Astrocyte of the cerebellum (primary cell): Measurements from ENCODE around the gene TBC1D22A.

Source experiments
- DNase-seq: peaks from one replicate; pipeline ENCODE4 v3.0.0-alpha.2; 2011; ENCODE audit warnings: low read depth
- H3K4me3 ChIP-seq: 2 replicates; pipeline ENCODE4 v1.5.1; 2011; ENCODE audit warnings: mild to moderate bottlenecking, low read depth, low read length, moderate library complexity
- CTCF ChIP-seq: IDR thresholded peaks from 2 replicates; pipeline ENCODE4 v1.5.1; 2012; ENCODE audit warnings: low read length, low read depth, moderate library complexity, mild to moderate bottlenecking; ENCODE audit errors: missing control alignments
- in situ Hi-C: cut with HindIII; loops from 2 replicates; pipeline ENCODE4 v1.10.0; 2017; ENCODE audit warnings: low sequenced_read_pairs

Gene TBC1D22A

GRCh38 chr22:47100019-47100418 lies 337.6 kb downstream of the TBC1D22A start:
- H3K4me3 ChIP-seq = no peak overlapping the region
- TF ChIP-seq CTCF = no peak
- DNase-seq = no peak
- in situ Hi-C loops = no loop called here

GRCh38 chr22:47100646-47101200 lies 338.3 kb downstream of the TBC1D22A start:
- H3K4me3 ChIP-seq = no peak overlapping the region
- no peak for TF ChIP-seq CTCF
- in situ Hi-C loops = no loop called here
- no peak for DNase-seq

GRCh38 chr22:47101321-47101885 lies 339.0 kb downstream of the TBC1D22A start:
- H3K4me3 ChIP-seq = no peak overlapping the region
- in situ Hi-C loops = no loop called here
- TF ChIP-seq CTCF = no peak
- no peak for DNase-seq

GRCh38 chr22:47102081-47102480 lies 339.6 kb downstream of the TBC1D22A start:
- in situ Hi-C loops = no loop called here
- no peak for DNase-seq
- H3K4me3 ChIP-seq = no peak overlapping the region
- TF ChIP-seq CTCF = no peak

GRCh38 chr22:47102648-47103047 lies 340.2 kb downstream of the TBC1D22A start:
- in situ Hi-C loops = no loop called here
- no peak overlapping the region for H3K4me3 ChIP-seq
- no peak for TF ChIP-seq CTCF
- DNase-seq = no peak

- in situ Hi-C loops = no loop called here
- H3K4me3 ChIP-seq = no peak overlapping the region
- DNase-seq = no peak
- TF ChIP-seq CTCF = no peak
Observed at GRCh38 chr22:47105085-47105484, 342.6 kb downstream of the TBC1D22A start.
